K562 (cell line): ENCODE results near the gene SMIM36. TPM values are rescaled to one million over a fixed set of nuclear protein-coding genes. Genes with fewer than 3 reads are reported as not detected.

Source experiments
- ATAC-seq: fragments of 200-7000 bp; cut with Tn5 transposase; 3 replicates; pipeline ENCODE4 v1.9.1; 2020; ENCODE audit warnings: moderate library complexity
- BruUV-seq: library from RNA; stranded (reverse); fragments of 400-500 nt; replicated peaks from 2 replicates; lab custom pipeline; 2021; lab: Mats Ljungman, UMichigan
- CTCF ChIA-PET: fragments of 300-600 bp; formaldehyde crosslinking; extraction: SDS; loops from one replicate; lab custom pipeline; 2021; ENCODE audit warnings: low intra/inter-chr PET ratio; lab: Yijun Ruan, JAX
- POLR2A ChIA-PET: fragments of 300-600, 350-650 bp; sonication (Branson Sonifier 250); formaldehyde crosslinking; extraction: SDS; loops from one replicate; lab custom pipeline; 2021; ENCODE audit warnings: antibody characterized with exemption, inconsistent platforms; lab: Yijun Ruan, JAX
- DNase-seq, 4 experiments: peaks; one replicate each; pipeline versions ENCODE4 v3.0.0 to v3.0.0-alpha.2; 2011 to 2018; ENCODE audit warnings: low spot score in 3 of 4, mixed read lengths in 3 of 4; ENCODE audit errors: extremely low read depth in 1 of 4
- FAIRE-seq: peaks from 2 replicates; lab custom pipeline; 2011; peaks lifted over from hg19 to GRCh38; lab: Jason Lieb, UNC
- H2AFZ ChIP-seq: 2 replicates; pipeline ENCODE4 v1.6.0; 2011; ENCODE audit warnings: low read depth, low read length, control low read depth, inconsistent platforms
- H3K27ac ChIP-seq: fragments of 200-600 bp; 3 replicates; pipeline ENCODE4 v1.8.0; 2011; ENCODE audit warnings: low read depth, mild to moderate bottlenecking, control low read depth, inconsistent platforms, low read length, moderate library complexity, mixed read lengths; ENCODE audit errors: extremely low read depth
- H3K27me3 ChIP-seq, 2 experiments: fragments of 300-600 bp in 1 of 2; 2 replicates in 1 of 2; 3 replicates in 1 of 2; pipeline versions ENCODE4 v1.6.0 to v1.8.0; 2011; ENCODE audit warnings: inconsistent platforms in 2 of 2, low read length in 2 of 2, mild to moderate bottlenecking in 1 of 2, mixed read lengths in 1 of 2, moderate library complexity in 1 of 2; ENCODE audit not compliant: control insufficient read depth in 2 of 2, insufficient read depth in 2 of 2
- H3K36me3 ChIP-seq: fragments of 300-600 bp; 3 replicates; pipeline ENCODE4 v1.8.0; 2011; ENCODE audit warnings: mild to moderate bottlenecking, low read length, inconsistent platforms; ENCODE audit not compliant: control insufficient read depth, insufficient read depth
- H3K4me1 ChIP-seq, 2 experiments: fragments of 200-600 bp in 1 of 2; replicated peaks in 1 of 2; 2 replicates in 1 of 2; 3 replicates in 1 of 2; pipeline versions ENCODE4 v1.5.1 to v1.8.0; 2011; ENCODE audit warnings: inconsistent platforms in 2 of 2, low read length in 2 of 2, mild to moderate bottlenecking in 1 of 2, mixed read lengths in 1 of 2, moderate library complexity in 1 of 2; ENCODE audit not compliant: control insufficient read depth in 2 of 2, insufficient read depth in 2 of 2
- H3K4me2 ChIP-seq: 2 replicates; pipeline ENCODE4 v1.6.1; 2011; ENCODE audit warnings: low read length, control low read depth, inconsistent platforms, mixed read lengths; ENCODE audit not compliant: insufficient read depth
- H3K4me3 ChIP-seq: fragments of 200-600 bp; sonication (generic), shearing (Covaris generic); 2 replicates; pipeline ENCODE4 v1.5.1; 2016; ENCODE audit warnings: control low read depth, inconsistent platforms
- H3K79me2 ChIP-seq: fragments of 200-600 bp; 3 replicates; pipeline ENCODE4 v1.8.0; 2011; ENCODE audit warnings: low read length, inconsistent platforms; ENCODE audit not compliant: control insufficient read depth, insufficient read depth
- H3K9ac ChIP-seq, 2 experiments: 2 replicates each; pipeline versions ENCODE4 v1.6.0 to v1.6.1; 2011; ENCODE audit warnings: low read depth in 2 of 2, low read length in 2 of 2, control low read depth in 1 of 2, inconsistent platforms in 1 of 2, mild to moderate bottlenecking in 1 of 2, mixed read lengths in 1 of 2; ENCODE audit not compliant: insufficient read depth in 1 of 2
- H3K9me1 ChIP-seq: one replicate; pipeline ENCODE4 v1.6.0; 2011; ENCODE audit warnings: inconsistent platforms, mild to moderate bottlenecking, low read length, moderate library complexity; ENCODE audit not compliant: control insufficient read depth, insufficient read depth
- H3K9me3 ChIP-seq: replicated peaks from 2 replicates; pipeline ENCODE4 v1.5.1; 2011; ENCODE audit warnings: low read depth, low read length, inconsistent platforms; ENCODE audit not compliant: control insufficient read depth, insufficient read depth
- H4K20me1 ChIP-seq: replicated peaks from 2 replicates; pipeline ENCODE4 v1.6.1; 2011; ENCODE audit warnings: low read length, inconsistent platforms, mixed read lengths; ENCODE audit not compliant: control insufficient read depth, insufficient read depth
- ERF ChIP-seq: fragments of 450-650 bp; formaldehyde crosslinking; IDR thresholded peaks from 2 replicates; pipeline ENCODE4 v1.4.0; 2020; ENCODE audit warnings: mild to moderate bottlenecking, mixed read lengths
- KAT7 ChIP-seq: sonication (generic); formaldehyde crosslinking; IDR thresholded peaks from 2 replicates; pipeline ENCODE4 v1.8.0; 2022; ENCODE audit warnings: missing genetic modification reagents, mild to moderate bottlenecking, borderline replicate concordance
- MTA2 ChIP-seq: fragments of 450-650 bp; IDR thresholded peaks from 2 replicates; pipeline ENCODE4 v1.6.1; 2016; ENCODE audit warnings: low read depth
- MYBL2 ChIP-seq, 2 experiments: fragments of 450-650 bp in 1 of 2; sonication (generic) in 1 of 2; formaldehyde crosslinking in 1 of 2; IDR thresholded peaks; 2 replicates each; pipeline versions ENCODE4 v1.6.1 to v1.8.1; 2017 to 2022; ENCODE audit warnings: borderline replicate concordance in 1 of 2, inconsistent platforms in 1 of 2, low read depth in 1 of 2, mild to moderate bottlenecking in 1 of 2, missing genetic modification reagents in 1 of 2, moderate library complexity in 1 of 2
- ZKSCAN8 ChIP-seq: fragments of 200-800 bp; sonication (Bioruptor generic); IDR thresholded peaks from 2 replicates; pipeline ENCODE4 v1.6.1; 2016; ENCODE audit warnings: missing genetic modification characterization, missing compliant biosample characterization
- ZNF408 ChIP-seq: fragments of 250-450 bp; sonication (Bioruptor Pico); IDR thresholded peaks from 2 replicates; pipeline ENCODE4 v1.4.0; 2020; ENCODE audit warnings: low read depth, mild to moderate bottlenecking, moderate library complexity
- ZNF41 ChIP-seq: fragments of 250-450 bp; sonication (Bioruptor Pico); conservative IDR thresholded peaks from 2 replicates; pipeline ENCODE4 v1.4.0; 2020; ENCODE audit warnings: mild to moderate bottlenecking
- ZNF507 ChIP-seq: conservative IDR thresholded peaks from 2 replicates; pipeline ENCODE4 v1.6.1; 2017; ENCODE audit warnings: missing genetic modification characterization, missing compliant biosample characterization
- WGBS: fragments of 100-300 bp; shearing (Covaris generic); methylation state at CpG from one replicate; pipeline ENCODE4 v1.1.6; 2016; ENCODE audit warnings: low coverage, mixed read lengths; ENCODE audit not compliant: insufficient coverage; ENCODE audit errors: missing lambda C conversion rate; 5-methylcytosine and 5-hydroxymethylcytosine counted together
- in situ Hi-C: fragments of 300-500 bp; cut with MboI; formaldehyde crosslinking; loops from 4 replicates; pipeline ENCODE4 v1.15.0; 2018; ENCODE audit warnings: inconsistent platforms, mixed read lengths
- intact Hi-C: fragments of 100-400 bp; cut with micrococcal nuclease; formaldehyde crosslinking; loops from 2 replicates; pipeline ENCODE4 v1.14.2; 2022
- polyA plus RNA-seq, 8 experiments: library from polyadenylated mRNA; depleted of rRNA in 4 of 8; stranded (reverse) in 5 of 8; unstranded in 3 of 8; fragments of >200 nt; fragmentation: Nextera tagmentation in 2 of 8; fragmentation: Illumina TruSeq in 1 of 8; extraction: Ambion mirVana in 2 of 8; extraction: Trizol in 1 of 8; gene quantifications; 2 replicates each; pipeline versions ENCODE4 v1.2.1 to v1.2.3, GENCODE V29; 2011 to 2014; ENCODE audit warnings: inconsistent platforms in 1 of 8, missing spikeins in 1 of 8
- total RNA-seq, 7 experiments: library from RNA; depleted of rRNA in 6 of 7; stranded (reverse); fragments of >200 nt in 6 of 7; fragmentation: Illumina TruSeq in 2 of 7; extraction: Trizol in 2 of 7; gene quantifications; 2 replicates each; pipeline versions ENCODE4 v1.2.1 to v1.2.3, GENCODE V29; 2011 to 2021; ENCODE audit warnings: low replicate concordance in 1 of 7
- TF ChIP-seq, protein P1 (sequence below): IDR thresholded peaks from 2 replicates; pipeline ENCODE4 v1.6.1; 2012; ENCODE audit warnings: low read depth, low read length, improper control_type of control experiment, borderline replicate concordance

Gene SMIM36
- total and polyA plus RNA-seq, 9 of the 15 experiments (the other 6 are each of a cell fraction or from before 2014, with no cell fraction given) = not detected

- CTCF ChIA-PET = no interaction called here
- H3K9me3 ChIP-seq = no peaks in the 10 kb centered on the region
- no peak overlapping the region for H3K4me2 ChIP-seq
- FAIRE-seq = no peak
- no peak for DNase-seq
- no peaks in the 10 kb centered on the region for H4K20me1 ChIP-seq
- intact Hi-C loops = no loop called here
- H3K4me3 ChIP-seq = no peak overlapping the region
- H3K36me3 ChIP-seq = no peaks in the 10 kb centered on the region
- in situ Hi-C loops = no loop called here
- no peak overlapping the region for H3K27ac ChIP-seq
- ATAC-seq = no peak
- no peaks in the 10 kb centered on the region for H3K79me2 ChIP-seq
- no peak overlapping the region for H3K9ac ChIP-seq
- peaks cover 0 to 4% of the 10 kb centered on the region in 2 experiments; a peak in 1 of 5 replicates for H3K27me3 ChIP-seq
- POLR2A ChIA-PET = no interaction called here
- TF ChIP-seq KAT7 (CRISPR knock-in tag) = no peak
- TF ChIP-seq ZKSCAN8 (CRISPR knock-in tag) = no peak
- TF ChIP-seq ZNF41 (CRISPR knock-in tag) = no peak
- no peak for TF ChIP-seq MTA2
- TF ChIP-seq ERF (CRISPR knock-in tag) = no peak
- TF ChIP-seq ZNF507 (tag) = no peak
- TF ChIP-seq MYBL2 (IDR thresholded peaks at IDR 0.05; ENCODE audit: low read depth) = no peak
- TF ChIP-seq MYBL2 (CRISPR knock-in tag; IDR thresholded peaks at IDR 0.05; ENCODE audit: borderline replicate concordance) = no peak
- TF ChIP-seq, protein P1, sequence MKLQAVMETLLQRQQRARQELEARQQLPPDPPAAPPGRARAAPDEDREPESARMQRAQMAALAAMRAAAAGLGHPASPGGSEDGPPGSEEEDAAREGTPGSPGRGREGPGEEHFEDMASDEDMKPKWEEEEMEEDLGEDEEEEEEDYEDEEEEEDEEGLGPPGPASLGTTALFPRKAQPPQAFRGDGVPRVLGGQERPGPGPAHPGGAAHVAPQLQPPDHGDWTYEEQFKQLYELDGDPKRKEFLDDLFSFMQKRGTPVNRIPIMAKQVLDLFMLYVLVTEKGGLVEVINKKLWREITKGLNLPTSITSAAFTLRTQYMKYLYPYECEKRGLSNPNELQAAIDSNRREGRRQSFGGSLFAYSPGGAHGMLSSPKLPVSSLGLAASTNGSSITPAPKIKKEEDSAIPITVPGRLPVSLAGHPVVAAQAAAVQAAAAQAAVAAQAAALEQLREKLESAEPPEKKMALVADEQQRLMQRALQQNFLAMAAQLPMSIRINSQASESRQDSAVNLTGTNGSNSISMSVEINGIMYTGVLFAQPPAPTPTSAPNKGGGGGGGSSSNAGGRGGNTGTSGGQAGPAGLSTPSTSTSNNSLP = no peak
- TF ChIP-seq ZNF408 = no peak
- no peak overlapping the region for H2AFZ ChIP-seq
- WGBS = 24% methylated on average over 4 of the region's 4 CpGs
- no peaks in the 10 kb centered on the region for H3K9me1 ChIP-seq
- no peaks in the 10 kb centered on the region for H3K4me1 ChIP-seq
- BruUV-seq = no TSS peak
Observed at GRCh38 chr17:55490376-55490775, 20.9 kb downstream of the SMIM36 start.
